GM19455 (cell line): ENCODE measurements around the gene OR5T3.
"Not testable (repeated sequence)": the region's sequence is repeated elsewhere in the genome, so short reads cannot be mapped to it uniquely, and the experiment has no call there.

Experiments used
- ATAC-seq: cut with Tn5 transposase; IDR thresholded peaks from one replicate; pipeline ENCODE4 v1.9.1; 2021; ENCODE audit not compliant: unreplicated experiment

The OR5T3 gene

GRCh38 chr11:56251954-56252353 is at the start of gene OR5T3:
OR5T3 (plus strand) TSS chr11:56252254; CDS start chr11:56252254, 0 bp downstream.
- ATAC-seq, result no peak

GRCh38 chr11:56207790-56208189 is 44.3 kb upstream of the OR5T3 start:
- ATAC-seq, result no peak

GRCh38 chr11:56214537-56214936 is 37.5 kb upstream of the OR5T3 start:
- no peak for ATAC-seq

GRCh38 chr11:56219735-56220134 is 32.3 kb upstream of the OR5T3 start:
- not testable (repeated sequence) for ATAC-seq

GRCh38 chr11:56234155-56234554 is 17.9 kb upstream of the OR5T3 start, which contains the start of gene OR5T2:
OR5T2 (minus strand) TSS chr11:56234255; CDS start chr11:56233062, 1,193 bp downstream.
- ATAC-seq, result no peak

GRCh38 chr11:56271092-56271491 is 19.0 kb downstream of the OR5T3 start:
- no peak for ATAC-seq

- ATAC-seq, result no peak
Measured at GRCh38 chr11:56273854-56274253, 21.8 kb downstream of the OR5T3 start, which contains the start of gene OR5T1. OR5T1 (plus strand) TSS chr11:56274154; CDS start chr11:56275639, 1,485 bp downstream.

- no peak for ATAC-seq
Measured at GRCh38 chr11:56292154-56292553, 40.1 kb downstream of the OR5T3 start, which contains the start of gene OR8H1. OR8H1 (minus strand) TSS chr11:56292254; CDS start chr11:56291062, 1,192 bp downstream.

- no peak for ATAC-seq
Measured at GRCh38 chr11:56296898-56297297, 44.8 kb downstream of the OR5T3 start.
